SU-DHL-6 (cell line): ENCODE data around the gene MYO18A.
A peak's percentile ranks its signal among the peaks of the same experiment; 100 is the strongest.

Experiments
- H2AFZ ChIP-seq: fragments of 200-600 bp; sonication (generic); 2 replicates; pipeline ENCODE4 v1.6.1; 2014; ENCODE audit warnings: low read depth, mild to moderate bottlenecking, moderate library complexity, mixed read lengths, antibody characterized with exemption, low read length; ENCODE audit not compliant: severe bottlenecking
- H3F3A ChIP-seq: fragments of 200-600 bp; shearing (Covaris generic); 2 replicates; pipeline ENCODE4 v1.6.0; 2016; ENCODE audit warnings: antibody characterized with exemption, mild to moderate bottlenecking; ENCODE audit not compliant: insufficient read depth
- H3K27ac ChIP-seq: fragments of 200-600 bp; sonication (generic); 2 replicates; pipeline ENCODE4 v1.5.1; 2016; ENCODE audit warnings: low read depth, mild to moderate bottlenecking, low read length, moderate library complexity, mixed read lengths
- H3K27me3 ChIP-seq: fragments of 200-600 bp; sonication (generic), shearing (Covaris generic); 2 replicates; pipeline ENCODE4 v1.6.0; 2014; ENCODE audit warnings: mild to moderate bottlenecking, low read length
- H3K36me3 ChIP-seq: fragments of 200-600 bp; sonication (generic); 2 replicates; pipeline ENCODE4 v1.6.1; 2014; ENCODE audit warnings: mild to moderate bottlenecking, low read length, mixed read lengths
- H3K4me2 ChIP-seq: fragments of 300-600, 200-600 bp; shearing (Covaris generic), sonication (generic); 2 replicates; pipeline ENCODE4 v1.6.0; 2014; ENCODE audit warnings: low read length, low read depth, mild to moderate bottlenecking; ENCODE audit not compliant: poor library complexity, severe bottlenecking
- H3K4me3 ChIP-seq: fragments of 200-600 bp; sonication (generic); 2 replicates; pipeline ENCODE4 v1.5.1; 2014; ENCODE audit warnings: antibody characterized with exemption, low read length, mild to moderate bottlenecking, mixed read lengths; ENCODE audit not compliant: insufficient read depth, poor library complexity, severe bottlenecking
- H3K79me2 ChIP-seq: fragments of 200-600 bp; sonication (generic); 2 replicates; pipeline ENCODE4 v1.6.1; 2014; ENCODE audit warnings: mild to moderate bottlenecking, low read length, moderate library complexity; ENCODE audit not compliant: insufficient read depth
- H3K9ac ChIP-seq: fragments of 200-600 bp; sonication (generic); 2 replicates; pipeline ENCODE4 v1.7.0; 2014; ENCODE audit warnings: mild to moderate bottlenecking, low read length
- H3K9me2 ChIP-seq: fragments of 200-600 bp; sonication (generic); replicated peaks from 2 replicates; pipeline ENCODE4 v1.6.1; 2014; ENCODE audit warnings: low read length; ENCODE audit not compliant: insufficient read depth
- H3K9me3 ChIP-seq: fragments of 200-600 bp; sonication (generic); 2 replicates; pipeline ENCODE4 v1.6.1; 2014; ENCODE audit warnings: low read length, mixed read lengths; ENCODE audit not compliant: insufficient read depth
- H4K20me1 ChIP-seq: fragments of 200-600 bp; sonication (generic); 2 replicates; pipeline ENCODE4 v1.6.1; 2014; ENCODE audit warnings: low read depth, mild to moderate bottlenecking, antibody characterized with exemption, low read length, moderate library complexity, mixed read lengths
- CTCF ChIP-seq: fragments of 200-600 bp; sonication (generic); IDR thresholded peaks from one replicate; pipeline ENCODE4 v1.5.1; 2017; ENCODE audit warnings: antibody characterized with exemption, mild to moderate bottlenecking, low read length, moderate library complexity; ENCODE audit not compliant: insufficient read depth, poor library complexity, severe bottlenecking
- EZH2phosphoT487 ChIP-seq: fragments of 200-600 bp; sonication (generic), shearing (Covaris generic); conservative IDR thresholded peaks from 2 replicates; pipeline ENCODE4 v1.6.1; 2018; ENCODE audit warnings: mild to moderate bottlenecking, antibody characterized with exemption, low read length, moderate library complexity, mixed read lengths

Gene MYO18A

DNA sequence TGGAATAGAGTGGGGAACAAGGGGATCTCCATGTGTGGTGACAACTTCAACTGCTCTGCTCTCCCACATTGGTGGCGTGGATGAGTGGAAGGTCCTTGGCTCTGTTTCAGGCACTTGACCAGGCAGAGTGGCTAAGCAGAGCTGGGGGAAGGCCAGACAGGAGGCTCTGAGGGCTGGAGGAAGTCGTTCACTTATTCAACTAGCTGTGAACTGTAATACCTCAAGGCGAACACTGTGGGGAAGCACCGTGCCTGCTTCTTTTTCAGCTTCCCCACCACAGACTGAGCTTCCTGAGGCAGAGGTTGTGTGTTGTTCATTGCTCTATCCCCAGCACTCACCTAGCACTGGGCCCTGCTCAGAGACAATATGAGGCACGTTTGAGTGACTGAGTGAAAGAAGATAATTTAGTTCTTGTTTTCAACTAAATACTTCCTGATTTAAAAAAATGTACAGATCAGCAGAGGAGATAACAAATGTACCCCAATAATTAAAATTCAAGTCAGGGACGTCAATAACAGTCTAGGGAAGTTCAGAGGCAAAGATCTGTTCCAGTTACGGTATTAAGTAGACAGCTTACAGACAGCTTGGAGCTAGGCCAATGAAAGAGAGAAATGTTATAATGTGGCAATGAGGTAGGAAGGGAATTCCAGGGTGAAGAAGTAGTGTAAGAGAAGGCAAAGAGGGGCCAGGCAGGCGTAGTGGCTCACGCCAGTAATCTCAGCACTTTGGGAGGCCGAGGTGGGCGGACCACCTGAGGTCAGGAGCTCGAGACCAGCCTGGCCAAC lies 34.7 kb downstream of the MYO18A start:
- no peaks in the 10 kb centered on the region for H3K27me3 ChIP-seq
- no peaks in the 10 kb centered on the region for H3K79me2 ChIP-seq
- no peaks in the 10 kb centered on the region for H3K9me2 ChIP-seq
- H3K4me2 ChIP-seq: no peak overlapping the region
- H3K9ac ChIP-seq: no peak overlapping the region
- peaks cover 5% of the 10 kb centered on the region; the same call in 1 of the 2 replicates for H3F3A ChIP-seq
- H3K36me3 ChIP-seq: no peaks in the 10 kb centered on the region
- H2AFZ ChIP-seq: peak overlapping the region; percentile 72
- no peaks in the 10 kb centered on the region for H4K20me1 ChIP-seq
- no peaks in the 10 kb centered on the region for H3K9me3 ChIP-seq
- H3K4me3 ChIP-seq: no peak overlapping the region
- TF ChIP-seq EZH2phosphoT487: no peak
- no peak for TF ChIP-seq CTCF
- H3K27ac ChIP-seq: no peak overlapping the region

DNA sequence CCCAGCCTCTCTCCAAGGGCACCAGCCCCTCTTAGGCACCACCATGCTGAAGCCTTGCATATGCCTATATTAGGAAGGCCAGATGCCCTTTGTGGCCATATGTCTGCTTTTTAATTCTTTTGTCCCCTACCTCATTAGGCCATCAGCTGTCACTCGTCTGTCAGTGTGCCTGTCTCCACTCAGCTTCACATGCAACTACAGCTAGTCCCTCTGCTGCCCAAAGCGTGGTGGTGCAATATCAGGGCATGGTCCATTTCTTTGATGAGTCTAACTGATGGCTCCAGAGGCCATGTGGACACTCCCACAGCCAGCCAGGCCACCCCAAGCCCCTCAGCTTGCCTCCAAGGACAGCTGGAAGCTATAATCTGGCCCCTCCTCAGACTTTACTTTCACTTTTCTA lies 36.3 kb downstream of the MYO18A start:
- no peak for TF ChIP-seq EZH2phosphoT487
- TF ChIP-seq CTCF: peak; percentile 12
- Histone ChIP-seq H3K9ac (no peak overlapping the region), H3K4me2 (no peak overlapping the region), H3K79me2 (no peaks in the 10 kb centered on the region), H3K9me2 (no peaks in the 10 kb centered on the region), H2AFZ (no peak overlapping the region), H3K4me3 (no peak overlapping the region), H3K27me3 (no peaks in the 10 kb centered on the region), H4K20me1 (no peaks in the 10 kb centered on the region), H3F3A (no peaks in the 10 kb centered on the region), H3K27ac (no peak overlapping the region), H3K9me3 (no peaks in the 10 kb centered on the region), H3K36me3 (no peaks in the 10 kb centered on the region)

- Histone ChIP-seq H4K20me1 (no peaks in the 10 kb centered on the region), H3K36me3 (no peaks in the 10 kb centered on the region), H3K27ac (peak overlapping the region; percentile 64), H3K9me3 (no peaks in the 10 kb centered on the region), H3K79me2 (no peaks in the 10 kb centered on the region), H3K4me3 (no peak overlapping the region), H3F3A (no peaks in the 10 kb centered on the region), H3K9ac (peak overlapping the region; percentile 57; the same call in 1 of the 2 replicates), H2AFZ (no peak overlapping the region), H3K9me2 (no peaks in the 10 kb centered on the region), H3K4me2 (peak overlapping the region; percentile 78), H3K27me3 (no peaks in the 10 kb centered on the region)
- TF ChIP-seq EZH2phosphoT487: no peak
- TF ChIP-seq CTCF: no peak
Observed at GRCh38 chr17:29141514-29141876, 38.7 kb downstream of the MYO18A start.
